CD14-positive monocyte (primary cell): ENCODE results near the gene UNK. TPM values are rescaled to one million over a fixed set of nuclear protein-coding genes. Genes with fewer than 3 reads are reported as not detected.

Experiments used
- DNase-seq, 3 donors: peaks; one replicate each; pipeline ENCODE4 v3.0.0-alpha.2; 2011 to 2022
- H2AFZ ChIP-seq: 2 replicates; pipeline ENCODE4 v1.6.0; 2012; ENCODE audit warnings: mild to moderate bottlenecking, low read depth, low read length, inconsistent platforms; ENCODE audit not compliant: insufficient read depth, poor library complexity, severe bottlenecking
- H3K27ac ChIP-seq, 2 donors: 1 replicate in 1 of 2; 2 replicates in 1 of 2; pipeline ENCODE4 v1.5.1; 2012 to 2013; ENCODE audit warnings: low read length in 2 of 2, control low read depth in 1 of 2, inconsistent platforms in 1 of 2, low read depth in 1 of 2, mild to moderate bottlenecking in 1 of 2
- H3K27me3 ChIP-seq, 2 donors: one replicate each; pipeline versions ENCODE4 v1.6.0 to v1.6.1; 2011 to 2013; ENCODE audit warnings: low read length in 2 of 2; ENCODE audit not compliant: control insufficient read depth in 2 of 2, insufficient read depth in 2 of 2
- H3K36me3 ChIP-seq, 2 donors: replicated peaks in 1 of 2; 1 replicate in 1 of 2; 2 replicates in 1 of 2; pipeline versions ENCODE4 v1.5.1 to v1.6.1; 2012 to 2013; ENCODE audit warnings: low read length in 2 of 2, control low read depth in 1 of 2, inconsistent platforms in 1 of 2, mild to moderate bottlenecking in 1 of 2; ENCODE audit not compliant: insufficient read depth in 2 of 2, control insufficient read depth in 1 of 2
- H3K4me1 ChIP-seq, 2 donors: 1 replicate in 1 of 2; 2 replicates in 1 of 2; pipeline versions ENCODE4 v1.5.1 to v1.6.1; 2012 to 2013; ENCODE audit warnings: low read length in 2 of 2, control low read depth in 1 of 2, inconsistent platforms in 1 of 2, mild to moderate bottlenecking in 1 of 2, moderate library complexity in 1 of 2; ENCODE audit not compliant: insufficient read depth in 2 of 2, control insufficient read depth in 1 of 2
- H3K4me2 ChIP-seq: replicated peaks from 2 replicates; pipeline ENCODE3; 2012; ENCODE audit warnings: low read length, moderate library complexity, mild to moderate bottlenecking; ENCODE audit not compliant: poor library complexity, severe bottlenecking; ENCODE audit errors: extremely low read depth
- H3K4me3 ChIP-seq, 3 experiments: fragments of 200-600 bp in 1 of 3; sonication (generic) in 1 of 3; replicated peaks in 1 of 3; 1 replicate in 2 of 3; 2 replicates in 1 of 3; pipeline ENCODE4 v1.5.1; 2011 to 2013; ENCODE audit warnings: low read length in 3 of 3, mild to moderate bottlenecking in 3 of 3, control low read depth in 2 of 3, low read depth in 2 of 3, inconsistent platforms in 1 of 3, moderate library complexity in 1 of 3
- H3K79me2 ChIP-seq: 2 replicates; pipeline ENCODE4 v1.6.0; 2012; ENCODE audit warnings: mild to moderate bottlenecking, control low read depth, inconsistent platforms, low read length, moderate library complexity; ENCODE audit not compliant: insufficient read depth
- H3K9ac ChIP-seq: 2 replicates; pipeline ENCODE4 v1.6.0; 2017; ENCODE audit warnings: low read length, mild to moderate bottlenecking; ENCODE audit not compliant: insufficient read depth, poor library complexity, severe bottlenecking
- H3K9me3 ChIP-seq, 2 donors: replicated peaks in 1 of 2; 1 replicate in 1 of 2; 2 replicates in 1 of 2; pipeline versions ENCODE4 v1.5.1 to v1.6.1; 2012 to 2013; ENCODE audit warnings: low read length in 2 of 2, control low read depth in 1 of 2; ENCODE audit not compliant: control insufficient read depth in 1 of 2, insufficient read depth in 1 of 2
- H4K20me1 ChIP-seq: 2 replicates; pipeline ENCODE4 v1.6.0; 2012; ENCODE audit warnings: mild to moderate bottlenecking, low read length, control low read depth, moderate library complexity; ENCODE audit not compliant: insufficient read depth
- H3K27ac Mint-ChIP-seq, 7 donors: one replicate each; pipeline ENCODE4 v1.8.0; 2020; ENCODE audit warnings: mild to moderate bottlenecking in 7 of 7, mixed read lengths in 7 of 7, moderate library complexity in 6 of 7, inconsistent platforms in 2 of 7
- H3K27me3 Mint-ChIP-seq, 3 donors: one replicate each; pipeline ENCODE4 v1.8.0; 2021 to 2022; ENCODE audit warnings: low read depth in 3 of 3, mild to moderate bottlenecking in 3 of 3, mixed read lengths in 3 of 3, moderate library complexity in 3 of 3, inconsistent platforms in 1 of 3
- H3K36me3 Mint-ChIP-seq, 2 donors: one replicate each; pipeline ENCODE4 v1.8.0; 2020; ENCODE audit warnings: mixed read lengths in 2 of 2, inconsistent platforms in 1 of 2, mild to moderate bottlenecking in 1 of 2
- H3K4me1 Mint-ChIP-seq: one replicate; pipeline ENCODE4 v1.8.0; 2020; ENCODE audit warnings: mild to moderate bottlenecking, mixed read lengths
- H3K4me3 Mint-ChIP-seq, 2 donors: one replicate each; pipeline ENCODE4 v1.8.0; 2020; ENCODE audit warnings: mild to moderate bottlenecking in 2 of 2, mixed read lengths in 2 of 2, moderate library complexity in 1 of 2
- H3K9me3 Mint-ChIP-seq, 7 donors: one replicate each; pipeline ENCODE4 v1.8.0; 2020 to 2022; ENCODE audit warnings: mixed read lengths in 7 of 7, mild to moderate bottlenecking in 6 of 7, moderate library complexity in 6 of 7, inconsistent platforms in 2 of 7
- CTCF ChIP-seq: fragments of 200-600 bp; IDR thresholded peaks from one replicate; pipeline ENCODE4 v1.8.0; 2022; ENCODE audit warnings: antibody characterized with exemption, mild to moderate bottlenecking
- WGBS: methylation state at CpG from one replicate; pipeline ENCODE4 v1.1.5; 2013; ENCODE audit warnings: missing lambda C conversion rate; ENCODE audit not compliant: insufficient coverage; 5-methylcytosine and 5-hydroxymethylcytosine counted together
- intact Hi-C, 2 donors: fragments of 100-400 bp; cut with micrococcal nuclease; formaldehyde crosslinking; loops; one replicate each; pipeline versions ENCODE4 v1.15.0 to v1.15.1; 2023
- polyA plus RNA-seq, 3 donors: library from polyadenylated mRNA; depleted of rRNA in 1 of 3; unstranded in 2 of 3; stranded (reverse) in 1 of 3; fragments of 300-500 nt in 2 of 3; fragments of >200 nt in 1 of 3; fragmentation: Illumina TruSeq in 2 of 3; gene quantifications; 1 replicate in 2 of 3; 2 replicates in 1 of 3; pipeline ENCODE4 v1.2.3, GENCODE V29; 2012 to 2021

The UNK gene
- polyA plus RNA-seq, 3 donors: 6.3 to 12.9 (median 7.8) TPM

- Mint-ChIP-seq H3K27me3 (peaks cover 0 to 2% (median 1%) of the 10 kb centered on the region in 3 donors), H3K9me3 (peaks cover 0 to 8% (median 0%) of the 10 kb centered on the region in 7 donors), H3K4me3 (peak overlapping the region in 1 of 2 donors; percentile 99), H3K4me1 (peaks cover 44% of the 10 kb centered on the region), H3K27ac (peak overlapping the region; percentile 96 to 99 (median 98)), H3K36me3 (peaks cover 28 to 38% of the 10 kb centered on the region in 2 donors)
- intact Hi-C loops: loop anchor here (5.0 to 10.0 kb wide), 4 partner anchors 67 to 485 kb away; partner anchors contain the start of genes ACOX1 (in 1 of the 2), TEN1 (in 1 of the 2), UBALD2 (in 1 of the 2) and WBP2 (in 1 of the 2)
- Histone ChIP-seq H2AFZ (no peak overlapping the region), H3K9ac (no peak overlapping the region), H3K4me2 (peak overlapping the region; percentile 44), H3K79me2 (peaks cover 47% of the 10 kb centered on the region), H3K27me3 (no peaks in the 10 kb centered on the region), H3K4me1 (peaks cover 49 to 64% of the 10 kb centered on the region in 2 donors), H3K9me3 (no peaks in the 10 kb centered on the region), H3K27ac (peak overlapping the region in 1 of 2 donors; percentile 95), H4K20me1 (peaks cover 43% of the 10 kb centered on the region), H3K36me3 (peaks cover 22 to 31% of the 10 kb centered on the region in 2 donors), H3K4me3 (peak overlapping the region in 1 of 3 experiments; percentile 99)
- no CpG with 5 or more reads among the region's 5 CpGs for WGBS
- no peak for TF ChIP-seq CTCF
- DNase-seq: no peak
Observed at GRCh38 chr17:75779987-75780889, 4.4 kb upstream of the UNK start.

GRCh38 chr17:75783069-75783783 is 1.4 kb upstream of the UNK start:
- H3K4me1 Mint-ChIP-seq: peaks cover 43% of the 10 kb centered on the region
- peak overlapping the region; percentile 97 to 99 (median 98) for H3K27ac Mint-ChIP-seq
- Histone ChIP-seq H3K27ac (peak overlapping the region; percentile 97 to 100), H2AFZ (no peak overlapping the region), H4K20me1 (peaks cover 13% of the 10 kb centered on the region), H3K36me3 (peaks cover 8 to 9% of the 10 kb centered on the region in 2 donors), H3K4me3 (peak overlapping the region in 1 of 3 experiments; percentile 77), H3K9me3 (no peaks in the 10 kb centered on the region), H3K4me2 (peak overlapping the region; percentile 85), H3K4me1 (peaks cover 52 to 63% of the 10 kb centered on the region in 2 donors), H3K27me3 (no peaks in the 10 kb centered on the region), H3K9ac (no peak overlapping the region), H3K79me2 (peaks cover 48% of the 10 kb centered on the region)
- H3K27me3 Mint-ChIP-seq: peaks cover 0 to 2% (median 1%) of the 10 kb centered on the region in 3 donors
- H3K36me3 Mint-ChIP-seq: peaks cover 8 to 10% of the 10 kb centered on the region in 2 donors
- peaks cover 0 to 6% (median 0%) of the 10 kb centered on the region in 7 donors for H3K9me3 Mint-ChIP-seq
- H3K4me3 Mint-ChIP-seq: peak overlapping the region; percentile 72 to 86
- TF ChIP-seq CTCF: peak; percentile 94
- DNase-seq: peak; percentile 83 to 97 (median 95)
- intact Hi-C loops: loop anchor here in 1 of 2 donors (10.0 kb wide), 1 partner anchor 192 kb away; the partner anchor contains the start of genes ACOX1 and TEN1
- WGBS: no CpG with 5 or more reads among the region's 6 CpGs
